Measurements from ENCODE around the gene DMGDH. TPM values are rescaled to one million over a fixed set of nuclear protein-coding genes. Genes with fewer than 3 reads are reported as not detected.

Gene DMGDH
- total RNA-seq, 3 donors from 2014 or later, result 1.5 to 12.5 (median 2.9) TPM

- H3K36me3 ChIP-seq, result no peaks in the 10 kb centered on the region
- H3K4me3 ChIP-seq, result no peak overlapping the region
- no peak for TF ChIP-seq CTCF (IDR thresholded peaks at IDR 0.05)
- TF ChIP-seq POLR2AphosphoS5 (IDR thresholded peaks at IDR 0.05), result no peak
- no peak for TF ChIP-seq POLR2A (IDR thresholded peaks at IDR 0.05)
- H3K9me3 ChIP-seq, result peaks cover 0 to 9% of the 10 kb centered on the region in 2 donors
- H3K27me3 ChIP-seq, result no peaks in the 10 kb centered on the region
- no peak for DNase-seq (ENCODE audit: low spot score in 2 of 2)
- H3K4me1 ChIP-seq, result no peaks in the 10 kb centered on the region
- intact Hi-C loops (cut with DNase I; ENCODE audit: low total_unique reads), result no loop called here
- H3K27ac ChIP-seq, result no peak overlapping the region
Measured at GRCh38 chr5:79007872-79008271, 61.6 kb downstream of the DMGDH start.

GRCh38 chr5:79005936-79006631 lies 63.4 kb downstream of the DMGDH start:
- DNase-seq (ENCODE audit: low spot score in 2 of 2), result no peak
- no peaks in the 10 kb centered on the region for H3K9me3 ChIP-seq
- H3K36me3 ChIP-seq, result no peaks in the 10 kb centered on the region
- H3K4me1 ChIP-seq, result no peaks in the 10 kb centered on the region
- no peak for TF ChIP-seq POLR2AphosphoS5 (IDR thresholded peaks at IDR 0.05)
- TF ChIP-seq POLR2A (IDR thresholded peaks at IDR 0.05), result no peak
- no peak for TF ChIP-seq CTCF (IDR thresholded peaks at IDR 0.05)
- intact Hi-C loops (cut with DNase I; ENCODE audit: low total_unique reads), result no loop called here
- H3K27ac ChIP-seq, result no peak overlapping the region
- H3K27me3 ChIP-seq, result no peaks in the 10 kb centered on the region
- no peak overlapping the region for H3K4me3 ChIP-seq

DNA sequence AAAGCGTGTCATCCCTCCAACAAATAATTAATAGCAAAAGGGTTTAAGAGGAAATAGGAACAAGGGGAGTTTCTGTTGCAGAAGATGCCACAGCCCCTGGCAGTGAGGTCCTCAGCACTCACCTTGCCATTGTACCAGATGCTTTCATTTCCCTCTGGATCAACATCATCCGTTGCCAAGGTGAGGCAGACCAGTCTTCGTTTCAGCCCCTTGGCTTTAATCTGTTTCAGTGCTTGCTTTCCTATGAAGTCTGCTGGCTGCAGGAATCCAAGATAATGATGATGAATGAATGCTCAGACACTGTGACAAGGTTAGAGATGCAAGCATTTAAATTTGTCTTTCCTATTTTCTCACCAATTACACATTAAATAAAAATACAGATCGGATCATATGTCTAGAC lies 64.3 kb downstream of the DMGDH start:
- Histone ChIP-seq H3K27ac (no peak overlapping the region), H3K27me3 (no peaks in the 10 kb centered on the region), H3K4me3 (no peak overlapping the region), H3K9me3 (no peaks in the 10 kb centered on the region), H3K4me1 (no peaks in the 10 kb centered on the region), H3K36me3 (no peaks in the 10 kb centered on the region)
- no peak for TF ChIP-seq CTCF (IDR thresholded peaks at IDR 0.05)
- no peak for TF ChIP-seq POLR2AphosphoS5 (IDR thresholded peaks at IDR 0.05)
- TF ChIP-seq POLR2A (IDR thresholded peaks at IDR 0.05), result no peak
- intact Hi-C loops (cut with DNase I; ENCODE audit: low total_unique reads), result no loop called here
- no peak for DNase-seq (ENCODE audit: low spot score in 2 of 2)

DNA sequence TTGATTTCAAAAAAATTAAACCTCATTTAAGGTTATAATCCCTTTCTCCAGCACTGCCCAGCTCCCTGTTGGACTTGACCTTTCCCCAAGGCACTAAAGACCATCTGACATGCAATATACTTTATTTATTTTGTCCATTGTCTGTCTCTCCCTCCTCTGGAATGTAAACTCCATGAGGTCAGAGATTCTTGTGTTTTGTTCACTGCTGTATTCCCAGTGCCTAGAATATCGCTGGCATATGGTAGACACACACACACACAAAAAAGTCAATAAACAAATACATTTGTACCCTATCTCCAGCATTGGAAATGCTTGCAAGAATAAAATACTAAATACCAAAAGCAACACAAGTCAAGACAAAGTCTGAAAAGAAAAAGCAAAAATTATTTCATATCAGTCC lies 67.1 kb downstream of the DMGDH start:
- Histone ChIP-seq H3K27me3 (no peaks in the 10 kb centered on the region), H3K27ac (no peak overlapping the region), H3K36me3 (no peaks in the 10 kb centered on the region), H3K4me1 (no peaks in the 10 kb centered on the region), H3K9me3 (no peaks in the 10 kb centered on the region), H3K4me3 (no peak overlapping the region)
- no peak for DNase-seq (ENCODE audit: low spot score in 2 of 2)
- intact Hi-C loops (cut with DNase I; ENCODE audit: low total_unique reads), result no loop called here
- TF ChIP-seq CTCF (IDR thresholded peaks at IDR 0.05) (no peak), POLR2AphosphoS5 (IDR thresholded peaks at IDR 0.05) (no peak), POLR2A (IDR thresholded peaks at IDR 0.05) (no peak)

- Histone ChIP-seq H3K4me1 (no peaks in the 10 kb centered on the region), H3K27ac (no peak overlapping the region), H3K4me3 (no peak overlapping the region), H3K9me3 (no peaks in the 10 kb centered on the region), H3K36me3 (no peaks in the 10 kb centered on the region), H3K27me3 (no peaks in the 10 kb centered on the region)
- no peak for DNase-seq (ENCODE audit: low spot score in 2 of 2)
- intact Hi-C loops (cut with DNase I; ENCODE audit: low total_unique reads), result loop anchor here (1.0 kb wide), 1 partner anchor 11 kb away; no protein-coding TSS in a partner anchor
- no peak for TF ChIP-seq POLR2A (IDR thresholded peaks at IDR 0.05)
Measured at GRCh38 chr5:79001471-79001870, 68.0 kb downstream of the DMGDH start.
